HepG2 (cell line): Measurements from ENCODE around the gene MNAT1.

ENCODE experiments used
- BHLHE40 ChIP-seq: IDR thresholded peaks from 2 replicates; pipeline ENCODE4 v1.6.1; 2011; ENCODE audit warnings: low read length, improper control_type of control experiment
- FOSL2 ChIP-seq: sonication (generic); formaldehyde crosslinking; IDR thresholded peaks from 2 replicates; pipeline ENCODE4 v1.4.0; 2020; ENCODE audit warnings: missing genetic modification reagents
- GABPA ChIP-seq, 2 experiments: IDR thresholded peaks; 2 replicates each; pipeline ENCODE4 v1.6.1; 2011 to 2016; ENCODE audit warnings: low read depth in 2 of 2, low read length in 1 of 2, missing biosample characterization in 1 of 2, missing genetic modification characterization in 1 of 2
- NFE2L1 ChIP-seq: sonication (generic); formaldehyde crosslinking; IDR thresholded peaks from 2 replicates; pipeline ENCODE4 v1.4.0; 2020; ENCODE audit warnings: missing genetic modification reagents, mild to moderate bottlenecking, borderline replicate concordance
- RAD21 ChIP-seq: fragments of 450-650 bp; formaldehyde crosslinking; IDR thresholded peaks from 2 replicates; pipeline ENCODE4 v1.5.0; 2020; ENCODE audit warnings: mild to moderate bottlenecking
- RFX5 ChIP-seq: IDR thresholded peaks from 2 replicates; pipeline ENCODE4 v1.6.1; 2011; ENCODE audit warnings: low read depth, low read length, improper control_type of control experiment
- ZBTB20 ChIP-seq: sonication (generic); formaldehyde crosslinking; IDR thresholded peaks from 2 replicates; pipeline ENCODE4 v1.8.1; 2023; ENCODE audit warnings: missing genetic modification reagents, low read depth, mild to moderate bottlenecking, borderline replicate concordance
- ZFP1 ChIP-seq: IDR thresholded peaks from 2 replicates; pipeline ENCODE4 v1.6.1; 2016
- ZNF569 ChIP-seq: sonication (generic); formaldehyde crosslinking; IDR thresholded peaks from 2 replicates; pipeline ENCODE4 v1.5.0; 2020; ENCODE audit warnings: mild to moderate bottlenecking, missing genetic modification reagents, moderate library complexity, borderline replicate concordance
- ZSCAN30 ChIP-seq: sonication (generic); formaldehyde crosslinking; IDR thresholded peaks from 2 replicates; pipeline ENCODE4 v1.5.0; 2020; ENCODE audit warnings: mild to moderate bottlenecking, missing genetic modification reagents
- TF ChIP-seq, protein P1 (sequence below): IDR thresholded peaks from 2 replicates; pipeline ENCODE4 v1.6.1; 2016; ENCODE audit warnings: low read depth, control low read depth
- TF ChIP-seq, protein P2 (sequence below): sonication (generic); formaldehyde crosslinking; IDR thresholded peaks from 2 replicates; pipeline ENCODE4 v1.8.1; 2023; ENCODE audit warnings: mild to moderate bottlenecking, missing genetic modification reagents
- TF ChIP-seq, protein P3 (sequence below): sonication (generic); formaldehyde crosslinking; IDR thresholded peaks from 2 replicates; pipeline ENCODE4 v1.5.0; 2020; ENCODE audit warnings: missing genetic modification reagents
- TF ChIP-seq, protein P4 (sequence below): sonication (generic); formaldehyde crosslinking; IDR thresholded peaks from 2 replicates; pipeline ENCODE4 v1.5.0; 2020; ENCODE audit warnings: mild to moderate bottlenecking, missing genetic modification reagents, moderate library complexity

DNA sequence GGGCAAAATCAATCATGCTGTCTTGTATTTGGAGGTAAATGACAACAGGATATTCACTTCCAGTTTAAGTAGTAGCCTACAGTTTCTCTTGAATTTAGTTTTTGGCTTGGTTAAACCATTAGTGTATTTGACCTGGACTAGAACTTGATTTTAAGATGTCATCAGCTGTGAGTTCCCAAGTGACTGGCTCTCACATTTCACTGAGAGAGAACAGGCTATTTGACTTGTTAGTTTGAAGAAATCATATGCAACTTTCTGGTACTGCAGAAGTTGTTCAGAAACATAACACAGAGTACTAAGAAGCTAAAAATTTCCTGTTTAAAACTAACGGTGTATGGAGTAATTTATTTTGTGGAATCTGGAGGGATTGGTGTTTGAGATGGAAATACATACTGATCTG is 22.3 kb downstream of the MNAT1 start:
- TF ChIP-seq, protein P1, sequence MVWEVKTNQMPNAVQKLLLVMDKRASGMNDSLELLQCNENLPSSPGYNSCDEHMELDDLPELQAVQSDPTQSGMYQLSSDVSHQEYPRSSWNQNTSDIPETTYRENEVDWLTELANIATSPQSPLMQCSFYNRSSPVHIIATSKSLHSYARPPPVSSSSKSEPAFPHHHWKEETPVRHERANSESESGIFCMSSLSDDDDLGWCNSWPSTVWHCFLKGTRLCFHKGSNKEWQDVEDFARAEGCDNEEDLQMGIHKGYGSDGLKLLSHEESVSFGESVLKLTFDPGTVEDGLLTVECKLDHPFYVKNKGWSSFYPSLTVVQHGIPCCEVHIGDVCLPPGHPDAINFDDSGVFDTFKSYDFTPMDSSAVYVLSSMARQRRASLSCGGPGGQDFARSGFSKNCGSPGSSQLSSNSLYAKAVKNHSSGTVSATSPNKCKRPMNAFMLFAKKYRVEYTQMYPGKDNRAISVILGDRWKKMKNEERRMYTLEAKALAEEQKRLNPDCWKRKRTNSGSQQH (CRISPR knock-in tag), result no peak
- no peak for TF ChIP-seq ZSCAN30
- TF ChIP-seq, protein P2, sequence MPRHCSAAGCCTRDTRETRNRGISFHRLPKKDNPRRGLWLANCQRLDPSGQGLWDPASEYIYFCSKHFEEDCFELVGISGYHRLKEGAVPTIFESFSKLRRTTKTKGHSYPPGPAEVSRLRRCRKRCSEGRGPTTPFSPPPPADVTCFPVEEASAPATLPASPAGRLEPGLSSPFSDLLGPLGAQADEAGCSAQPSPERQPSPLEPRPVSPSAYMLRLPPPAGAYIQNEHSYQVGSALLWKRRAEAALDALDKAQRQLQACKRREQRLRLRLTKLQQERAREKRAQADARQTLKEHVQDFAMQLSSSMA (CRISPR knock-in tag), result no peak
- TF ChIP-seq, protein P3, sequence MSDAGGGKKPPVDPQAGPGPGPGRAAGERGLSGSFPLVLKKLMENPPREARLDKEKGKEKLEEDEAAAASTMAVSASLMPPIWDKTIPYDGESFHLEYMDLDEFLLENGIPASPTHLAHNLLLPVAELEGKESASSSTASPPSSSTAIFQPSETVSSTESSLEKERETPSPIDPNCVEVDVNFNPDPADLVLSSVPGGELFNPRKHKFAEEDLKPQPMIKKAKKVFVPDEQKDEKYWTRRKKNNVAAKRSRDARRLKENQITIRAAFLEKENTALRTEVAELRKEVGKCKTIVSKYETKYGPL (CRISPR knock-in tag), result no peak
- no peak for TF ChIP-seq ZNF569
- no peak for TF ChIP-seq FOSL2
- TF ChIP-seq ZFP1 (CRISPR knock-in tag), result no peak
- TF ChIP-seq, protein P4, sequence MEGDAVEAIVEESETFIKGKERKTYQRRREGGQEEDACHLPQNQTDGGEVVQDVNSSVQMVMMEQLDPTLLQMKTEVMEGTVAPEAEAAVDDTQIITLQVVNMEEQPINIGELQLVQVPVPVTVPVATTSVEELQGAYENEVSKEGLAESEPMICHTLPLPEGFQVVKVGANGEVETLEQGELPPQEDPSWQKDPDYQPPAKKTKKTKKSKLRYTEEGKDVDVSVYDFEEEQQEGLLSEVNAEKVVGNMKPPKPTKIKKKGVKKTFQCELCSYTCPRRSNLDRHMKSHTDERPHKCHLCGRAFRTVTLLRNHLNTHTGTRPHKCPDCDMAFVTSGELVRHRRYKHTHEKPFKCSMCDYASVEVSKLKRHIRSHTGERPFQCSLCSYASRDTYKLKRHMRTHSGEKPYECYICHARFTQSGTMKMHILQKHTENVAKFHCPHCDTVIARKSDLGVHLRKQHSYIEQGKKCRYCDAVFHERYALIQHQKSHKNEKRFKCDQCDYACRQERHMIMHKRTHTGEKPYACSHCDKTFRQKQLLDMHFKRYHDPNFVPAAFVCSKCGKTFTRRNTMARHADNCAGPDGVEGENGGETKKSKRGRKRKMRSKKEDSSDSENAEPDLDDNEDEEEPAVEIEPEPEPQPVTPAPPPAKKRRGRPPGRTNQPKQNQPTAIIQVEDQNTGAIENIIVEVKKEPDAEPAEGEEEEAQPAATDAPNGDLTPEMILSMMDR (CRISPR knock-in tag), result no peak
- no peak for TF ChIP-seq RFX5
- no peak for TF ChIP-seq ZBTB20 (CRISPR knock-in tag)
- TF ChIP-seq RAD21 (CRISPR knock-in tag), result no peak
- TF ChIP-seq BHLHE40, result no peak
- TF ChIP-seq NFE2L1 (CRISPR knock-in tag), result no peak
- TF ChIP-seq GABPA (IDR thresholded peaks at IDR 0.05; ENCODE audit: low read depth, low read length), result no peak
- TF ChIP-seq GABPA (CRISPR knock-in tag; IDR thresholded peaks at IDR 0.05; ENCODE audit: low read depth), result no peak
